NCI-H128 (cell line): Measurements from ENCODE around the gene SLC17A1.
"Not testable (repeated sequence)": the region's sequence is repeated elsewhere in the genome, so short reads cannot be mapped to it uniquely, and the experiment has no call there.

Experiments
- DNase-seq: peaks from one replicate; lab custom pipeline; 2025; ENCODE audit not compliant: unreplicated experiment; lab: John Stamatoyannopoulos, UW

SLC17A1 gene

DNA sequence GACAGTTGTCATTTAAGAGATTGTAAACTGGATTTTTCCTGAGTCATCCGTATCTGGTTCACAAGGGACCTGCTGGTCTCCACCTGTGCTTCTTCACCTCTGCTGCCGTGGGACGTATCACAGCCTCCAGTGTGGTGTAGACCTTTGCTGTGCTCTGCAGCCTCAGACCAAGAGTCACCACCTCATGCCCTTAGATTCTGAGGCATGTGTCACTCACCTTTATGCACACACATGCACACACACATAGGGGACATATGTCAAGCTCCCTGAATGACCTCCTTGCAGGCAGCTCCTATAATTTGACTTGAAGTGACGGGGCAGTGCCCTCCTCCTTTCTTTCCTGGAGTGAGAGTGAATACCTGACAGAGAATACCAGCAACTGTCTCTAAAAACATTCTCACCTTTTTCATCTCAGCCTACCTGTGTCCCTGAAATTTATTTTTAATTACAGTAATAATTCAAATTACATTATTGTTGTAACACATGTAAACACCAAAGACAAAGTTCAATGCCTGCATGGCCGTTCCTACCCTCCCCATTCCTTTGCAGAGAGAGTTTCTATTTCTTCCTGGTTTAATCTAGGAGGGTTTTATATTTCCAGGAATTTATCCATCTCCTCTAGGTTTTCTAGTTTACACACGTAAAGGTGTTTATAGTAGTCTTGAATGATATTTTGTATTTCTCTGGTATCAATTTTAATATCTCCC lies 73.8 kb downstream of the SLC17A1 start:
- DNase-seq = no peak

DNA sequence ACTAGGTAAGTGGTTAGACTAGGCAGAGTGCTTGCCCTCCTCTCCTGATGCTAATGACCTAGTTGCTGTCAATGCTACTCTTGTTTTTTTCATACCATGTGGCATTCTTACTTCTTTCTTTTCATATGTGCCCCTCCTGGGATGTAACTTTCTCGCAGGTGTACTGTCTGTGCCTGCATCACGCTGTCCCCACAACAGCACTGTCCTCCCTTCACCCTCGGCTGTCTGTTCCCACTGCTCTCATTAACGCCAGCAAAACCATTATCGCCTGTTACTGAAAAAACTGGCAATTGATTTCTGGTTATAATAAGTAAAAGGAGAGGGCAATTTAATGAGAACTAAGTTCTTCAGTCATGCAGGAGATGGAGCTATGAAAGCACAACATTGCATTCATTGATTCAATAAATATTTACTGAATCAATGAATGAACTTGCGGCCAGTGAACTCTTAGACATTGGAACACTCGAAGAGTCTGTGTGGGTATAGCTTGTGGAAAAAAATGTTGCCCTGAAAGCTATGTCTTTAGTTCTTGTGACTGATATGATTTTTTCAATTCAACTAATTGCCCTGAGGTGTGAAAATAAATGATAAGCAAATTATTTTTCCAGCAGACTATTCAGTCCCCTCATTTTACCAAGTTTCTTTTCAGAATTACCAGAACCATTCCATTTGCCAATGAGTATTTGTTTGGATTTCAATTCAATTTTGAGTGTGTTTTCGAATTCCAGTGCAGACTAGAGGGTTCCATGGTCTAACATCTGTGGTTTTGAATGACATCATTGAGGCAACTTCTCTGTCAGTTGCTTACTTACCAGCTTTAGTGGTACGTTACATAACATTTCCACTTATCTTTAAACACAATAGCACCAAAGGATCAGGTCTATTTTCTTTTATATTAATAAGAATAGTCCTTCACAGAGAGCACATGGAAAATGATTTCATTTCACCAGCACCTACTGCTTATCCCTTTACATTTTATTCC lies 75.2 kb downstream of the SLC17A1 start:
- DNase-seq = no peak

DNA sequence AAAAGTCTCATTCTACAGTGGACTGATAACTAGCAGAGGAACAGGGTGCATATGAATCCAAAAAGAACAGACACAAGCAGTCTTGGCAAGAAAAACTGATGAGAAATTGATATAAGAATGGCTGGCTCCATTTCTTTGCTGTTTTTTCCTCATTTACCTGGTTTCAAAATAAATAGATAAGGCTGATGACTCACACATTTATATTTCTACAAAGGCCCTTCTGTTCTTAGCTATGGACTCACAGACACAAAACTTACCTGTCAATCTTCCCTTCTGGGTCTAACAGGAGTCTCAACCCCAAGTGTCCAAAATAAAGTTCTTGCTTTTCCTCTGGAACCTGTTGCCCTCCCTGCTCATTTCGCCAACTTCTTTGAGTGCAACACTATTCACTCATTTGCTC lies 76.4 kb downstream of the SLC17A1 start:
- no peak for DNase-seq

DNA sequence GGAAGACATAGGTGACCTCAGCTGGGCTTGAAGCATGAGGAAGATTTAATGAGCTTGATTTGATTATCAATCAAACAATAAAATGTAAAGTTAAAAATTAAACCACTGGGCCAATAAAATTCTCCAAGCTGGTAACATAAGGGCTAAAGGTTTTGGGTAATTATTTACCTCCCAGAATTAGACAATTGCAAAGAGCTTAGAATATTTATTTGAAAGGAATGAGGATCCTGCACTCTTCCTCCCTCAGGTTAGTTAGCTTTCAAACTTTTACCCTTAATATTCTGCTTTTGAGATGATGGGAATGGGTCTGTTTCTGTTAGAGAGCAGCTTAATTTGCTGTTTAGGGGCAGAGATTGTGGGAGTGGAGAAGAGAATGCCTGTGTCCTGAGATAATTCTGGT lies 77.3 kb downstream of the SLC17A1 start, which contains the start of gene SLC17A4:
Gene SLC17A4, plus strand, starts transcription at position 208 of the 400 bp plus-strand sequence. CDS start 7,221 bp downstream, outside the sequence.
- no peak for DNase-seq

DNA sequence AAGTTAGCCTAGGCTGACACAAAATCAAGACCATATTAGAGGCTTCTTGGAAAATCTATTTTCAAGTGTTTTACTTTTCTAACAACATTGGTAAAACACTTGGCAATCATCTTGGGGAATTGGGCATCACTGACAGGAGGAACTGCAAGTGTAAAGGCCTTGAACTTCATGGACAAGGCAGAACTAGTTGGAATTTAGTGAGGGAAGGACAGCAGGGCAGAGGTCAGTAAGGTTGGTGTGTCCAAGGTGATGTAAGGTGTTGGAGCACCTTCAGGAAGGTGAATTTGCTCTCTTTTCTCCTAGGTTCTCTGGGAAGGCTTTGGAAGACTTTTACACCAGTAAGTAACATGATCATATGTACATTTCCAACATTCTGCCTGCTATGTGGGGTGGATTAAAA lies 78.8 kb downstream of the SLC17A1 start:
- DNase-seq = no peak

DNA sequence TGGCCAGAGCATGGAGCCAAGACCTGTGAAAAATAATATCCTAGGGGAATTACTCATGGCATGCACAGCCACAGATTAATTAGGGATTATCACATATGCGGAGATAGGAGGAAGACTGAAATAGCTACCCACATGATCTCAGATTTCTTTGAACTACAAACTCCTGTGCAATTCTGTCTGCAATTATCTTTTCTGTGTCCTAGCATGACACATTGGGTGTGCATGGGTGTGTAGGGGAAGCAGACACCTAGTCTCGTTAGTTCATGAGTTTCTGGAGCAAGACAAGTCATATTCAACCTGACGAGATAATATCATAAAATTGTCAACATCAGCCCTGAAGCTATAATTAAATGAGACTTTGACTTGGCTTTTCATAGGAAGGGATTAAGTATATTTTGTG lies 80.9 kb downstream of the SLC17A1 start:
- DNase-seq = no peak

DNA sequence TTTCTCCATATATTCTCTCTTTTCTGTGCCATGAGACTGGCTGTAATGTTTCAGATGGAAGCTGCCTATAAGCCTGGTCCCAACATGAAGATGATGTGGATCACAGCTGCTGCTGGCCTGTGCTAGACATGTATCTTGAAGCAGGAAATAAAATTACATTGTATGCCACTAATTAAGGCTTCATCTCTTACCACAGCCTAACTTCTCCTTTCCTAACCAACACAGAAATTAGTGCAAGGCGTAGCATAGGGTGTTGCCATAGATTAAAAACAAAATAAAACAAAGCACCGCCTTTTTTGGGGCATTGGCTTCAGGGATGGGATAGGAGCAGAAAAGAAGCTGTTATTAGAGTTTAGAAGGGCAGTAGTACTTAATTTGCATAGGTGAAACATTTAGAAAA lies 82.0 kb downstream of the SLC17A1 start:
- DNase-seq = no peak

DNA sequence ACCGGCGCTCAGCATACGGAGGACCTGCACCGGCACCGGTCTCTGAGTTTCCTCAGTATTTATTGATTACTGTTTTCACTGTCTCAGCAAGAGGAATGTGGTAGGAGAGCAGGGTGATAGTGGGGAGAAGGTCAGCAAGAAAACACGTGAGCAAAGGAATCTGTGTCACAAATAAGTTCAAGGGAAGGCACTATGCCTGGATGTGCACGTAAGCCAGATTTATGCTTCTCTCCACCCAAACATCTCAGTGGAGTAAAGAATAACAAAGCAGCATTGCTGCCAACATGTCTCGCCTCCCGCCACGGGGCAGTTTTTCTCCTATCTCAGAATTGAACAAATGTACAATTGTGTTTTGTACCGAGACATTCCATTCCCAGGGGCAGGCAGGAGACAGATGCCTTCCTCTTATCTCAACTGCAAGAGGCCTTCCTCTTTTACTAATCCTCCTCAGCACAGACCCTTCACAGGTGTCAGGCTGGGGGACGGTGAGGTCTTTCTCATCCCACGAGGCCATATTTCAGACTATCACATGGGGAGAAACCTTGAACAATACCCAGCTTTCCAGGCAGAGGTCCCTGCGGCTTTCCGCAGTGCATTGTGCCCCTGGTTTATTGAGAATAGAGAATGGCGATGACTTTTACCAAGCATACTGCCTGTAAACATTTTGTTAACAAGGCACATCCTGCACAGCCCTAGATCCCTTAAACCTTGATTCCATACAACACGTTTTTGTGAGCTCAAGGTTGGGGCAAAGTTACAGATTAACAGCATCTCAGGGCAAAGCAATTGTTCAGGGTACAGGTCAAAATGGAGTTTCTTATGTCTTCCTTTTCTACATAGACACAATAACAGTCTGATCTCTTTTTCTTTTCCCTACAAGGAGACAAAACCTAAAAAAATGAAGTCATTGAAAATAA lies 83.0 kb downstream of the SLC17A1 start:
- not testable (repeated sequence) for DNase-seq

DNA sequence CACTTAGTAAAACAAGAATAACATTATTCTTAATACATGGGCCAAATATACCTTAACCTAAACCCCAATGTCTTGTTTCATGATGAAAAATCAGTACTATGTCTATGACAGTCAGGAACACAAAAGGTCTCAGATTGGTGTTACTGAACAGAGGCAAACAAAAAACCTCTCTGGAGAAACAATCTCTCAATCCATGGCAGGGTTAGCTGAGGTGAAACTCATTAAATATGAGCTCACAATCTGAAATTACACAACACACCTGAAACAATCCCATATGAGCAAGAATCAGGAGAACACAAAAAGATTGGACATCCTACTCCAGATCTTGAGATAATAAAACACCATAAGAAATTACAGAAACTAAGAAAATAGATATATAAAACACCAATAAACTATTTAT lies 83.8 kb downstream of the SLC17A1 start:
- DNase-seq = no peak

DNA sequence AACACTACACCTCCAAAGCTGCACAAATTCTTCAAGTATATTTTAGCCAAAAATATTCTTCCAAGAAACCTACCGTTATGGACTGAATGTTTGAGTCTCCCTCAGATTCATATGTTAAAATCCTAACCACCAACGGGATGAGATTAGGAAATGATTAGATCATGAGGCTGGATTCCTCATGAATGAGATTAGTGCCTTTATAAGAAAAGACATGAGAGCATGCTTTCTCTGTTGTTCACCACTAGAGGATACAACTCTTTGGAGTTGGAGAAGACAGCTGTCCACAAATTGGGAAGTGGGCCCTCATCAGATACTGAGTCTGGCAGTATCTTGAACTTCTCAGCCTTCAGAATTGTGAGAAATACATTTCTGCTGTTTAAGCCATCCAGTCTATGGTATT lies 84.4 kb downstream of the SLC17A1 start:
- DNase-seq = no peak

DNA sequence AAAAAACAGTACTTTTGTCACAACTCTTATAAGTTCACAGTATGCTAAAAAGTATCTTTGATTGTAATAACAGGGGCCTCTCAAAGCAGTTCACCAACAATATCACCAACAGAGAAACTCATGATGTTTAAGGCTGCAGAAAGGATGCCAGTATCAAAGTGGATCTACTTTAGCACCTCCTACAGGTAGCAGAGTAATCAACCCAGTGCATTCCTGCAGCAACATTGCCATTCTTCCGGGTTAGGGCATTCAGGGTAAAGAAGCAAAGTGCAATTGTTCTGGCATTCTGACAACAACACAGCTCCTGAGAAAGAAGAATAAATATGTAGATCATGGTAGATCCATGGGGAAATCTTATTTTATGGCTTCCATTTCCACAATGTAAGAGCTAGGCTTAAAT lies 84.9 kb downstream of the SLC17A1 start:
- DNase-seq = no peak

DNA sequence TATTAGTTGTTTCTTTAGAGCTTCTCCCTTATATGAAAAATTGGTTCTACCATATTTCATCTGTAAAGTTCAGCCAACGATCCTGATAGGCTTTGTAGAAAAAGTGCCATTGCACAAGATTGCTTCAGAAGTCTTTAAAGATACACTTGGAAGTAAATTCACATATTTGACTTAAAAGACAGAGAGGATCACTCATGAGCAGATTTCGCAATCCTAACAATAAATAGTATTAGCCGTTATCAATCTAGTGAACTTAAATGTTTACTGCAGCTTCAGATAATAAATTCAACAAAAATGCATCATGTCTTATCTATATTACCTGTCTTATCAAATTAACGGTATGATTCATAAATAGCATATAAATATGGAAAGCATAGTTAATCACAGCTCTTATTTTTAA lies 86.0 kb downstream of the SLC17A1 start:
- no peak for DNase-seq

DNA sequence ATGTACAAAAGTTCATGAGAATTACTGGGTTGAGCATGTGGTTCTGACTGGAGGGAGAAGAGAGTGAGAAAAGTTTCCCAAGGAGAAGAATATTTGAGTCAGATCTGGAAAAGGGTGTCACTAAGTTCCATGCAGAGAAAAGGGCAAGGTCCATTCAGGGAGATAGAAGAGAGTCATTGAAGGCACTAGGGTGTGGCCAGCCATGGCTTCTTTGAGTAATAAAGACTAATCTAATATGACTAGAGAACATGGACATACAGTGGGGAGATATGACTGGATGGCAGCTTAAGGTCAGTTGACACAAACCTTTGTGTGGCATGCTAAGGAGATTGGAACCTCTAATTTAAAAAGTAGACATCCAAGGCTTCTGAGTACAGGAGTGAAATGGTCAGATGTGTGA lies 88.0 kb downstream of the SLC17A1 start:
- no peak for DNase-seq

DNA sequence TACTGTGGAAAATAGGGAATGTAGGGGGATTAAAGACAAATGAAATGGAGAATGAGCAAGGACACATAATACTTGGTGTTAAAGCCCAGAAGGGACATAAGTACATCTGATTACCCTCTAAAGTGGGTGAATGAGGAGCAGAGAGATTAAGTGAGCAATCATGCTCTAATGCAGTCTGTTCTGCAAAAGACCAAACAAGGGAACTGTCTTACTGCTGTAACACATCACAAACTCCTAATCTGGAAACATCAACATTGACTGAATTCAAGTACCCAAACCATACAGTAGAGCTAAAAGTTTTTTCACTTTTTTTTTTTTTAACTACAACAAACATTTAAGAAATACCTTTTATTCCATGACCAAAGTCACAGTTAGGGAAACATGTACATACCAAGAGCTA lies 96.6 kb downstream of the SLC17A1 start:
- no peak for DNase-seq
